GM23338 (cell line): ENCODE results near the gene SORCS2. TPM values are rescaled to one million over a fixed set of nuclear protein-coding genes. Genes with fewer than 3 reads are reported as not detected.

Experiments
- ATAC-seq: fragments of 200-7000 bp; cut with Tn5 transposase; 3 replicates; pipeline ENCODE4 v1.9.1; 2020
- DNase-seq: peaks from one replicate; pipeline ENCODE4 v3.0.0-alpha.2; 2015; ENCODE audit warnings: low spot score
- H2AFZ ChIP-seq: fragments of 200-600 bp; sonication (generic); 2 replicates; pipeline ENCODE4 v1.8.0; 2016; ENCODE audit warnings: antibody characterized with exemption, mild to moderate bottlenecking, moderate library complexity
- H3F3A ChIP-seq: fragments of 200-600 bp; sonication (generic); replicated peaks from 2 replicates; pipeline ENCODE4 v1.8.0; 2017; ENCODE audit warnings: antibody characterized with exemption, mixed run types, low read depth
- H3K27ac ChIP-seq: fragments of 200-600 bp; sonication (generic); 2 replicates; pipeline ENCODE4 v1.6.1; 2016; ENCODE audit warnings: low read depth
- H3K27me3 ChIP-seq: fragments of 200-600 bp; sonication (generic); 2 replicates; pipeline ENCODE4 v1.8.0; 2016; ENCODE audit warnings: mild to moderate bottlenecking, mixed run types, moderate library complexity; ENCODE audit not compliant: insufficient read depth
- H3K36me3 ChIP-seq: fragments of 200-600 bp; sonication (generic); 2 replicates; pipeline ENCODE4 v1.8.0; 2016; ENCODE audit warnings: mild to moderate bottlenecking; ENCODE audit not compliant: insufficient read depth
- H3K4me1 ChIP-seq: fragments of 200-600 bp; sonication (generic); 2 replicates; pipeline ENCODE4 v1.8.0; 2016; ENCODE audit warnings: mild to moderate bottlenecking, moderate library complexity; ENCODE audit not compliant: insufficient read depth
- H3K4me2 ChIP-seq: fragments of 200-600 bp; sonication (generic); 2 replicates; pipeline ENCODE4 v1.7.1; 2017; ENCODE audit warnings: mixed run types
- H3K4me3 ChIP-seq: fragments of 200-600 bp; sonication (generic); 2 replicates; pipeline ENCODE4 v1.6.1; 2016; ENCODE audit warnings: mixed run types
- H3K79me2 ChIP-seq: fragments of 200-600 bp; sonication (generic); replicated peaks from 2 replicates; pipeline ENCODE4 v1.8.0; 2017; ENCODE audit warnings: mild to moderate bottlenecking; ENCODE audit not compliant: insufficient read depth
- H3K9me2 ChIP-seq: fragments of 200-600 bp; sonication (generic); 2 replicates; pipeline ENCODE4 v1.8.0; 2017; ENCODE audit not compliant: insufficient read depth
- H4K20me1 ChIP-seq: fragments of 200-600 bp; sonication (generic); replicated peaks from 2 replicates; pipeline ENCODE4 v1.8.0; 2017; ENCODE audit warnings: mild to moderate bottlenecking; ENCODE audit not compliant: insufficient read depth
- H3K27ac Mint-ChIP-seq: 2 replicates; pipeline ENCODE4 v1.8.0; 2020; ENCODE audit warnings: inconsistent platforms, mild to moderate bottlenecking, moderate library complexity, mixed read lengths
- H3K27me3 Mint-ChIP-seq: 3 replicates; pipeline ENCODE4 v1.8.0; 2022; ENCODE audit warnings: low read depth, mild to moderate bottlenecking, moderate library complexity, mixed read lengths, inconsistent platforms; ENCODE audit not compliant: insufficient read depth, poor library complexity
- H3K36me3 Mint-ChIP-seq: 3 replicates; pipeline ENCODE4 v1.8.0; 2021; ENCODE audit warnings: low read depth, mild to moderate bottlenecking, inconsistent platforms, moderate library complexity, mixed read lengths
- H3K4me1 Mint-ChIP-seq: 3 replicates; pipeline ENCODE4 v1.8.0; 2020; ENCODE audit warnings: mild to moderate bottlenecking, inconsistent platforms, mixed read lengths
- H3K4me3 Mint-ChIP-seq: 3 replicates; pipeline ENCODE4 v1.8.0; 2021; ENCODE audit warnings: moderate library complexity, mild to moderate bottlenecking, inconsistent platforms, mixed read lengths
- H3K9me3 Mint-ChIP-seq: 3 replicates; pipeline ENCODE4 v1.8.0; 2020; ENCODE audit warnings: moderate library complexity, mild to moderate bottlenecking, inconsistent platforms, mixed read lengths
- CREB1 ChIP-seq: fragments of 250-450 bp; sonication (Bioruptor Pico); IDR thresholded peaks from 2 replicates; pipeline ENCODE4 v1.5.0; 2020; ENCODE audit warnings: low read depth, mild to moderate bottlenecking, moderate library complexity
- CTCF ChIP-seq, 2 experiments: fragments of 200-600 bp in 1 of 2; sonication (generic) in 1 of 2; conservative IDR thresholded peaks; 2 replicates each; pipeline versions ENCODE4 v1.5.1 to v1.6.1; 2016 to 2017; ENCODE audit warnings: antibody characterized with exemption in 2 of 2, low read depth in 2 of 2, mild to moderate bottlenecking in 2 of 2, moderate library complexity in 1 of 2
- ETS1 ChIP-seq: IDR thresholded peaks from 2 replicates; pipeline ENCODE4 v1.6.1; 2016; ENCODE audit warnings: antibody characterized with exemption
- EZH2 ChIP-seq: fragments of 200-600 bp; sonication (generic); IDR thresholded peaks from one replicate; pipeline ENCODE4 v1.8.0; 2017; ENCODE audit warnings: antibody characterized with exemption, mild to moderate bottlenecking, low read depth; ENCODE audit not compliant: unreplicated experiment
- EZH2phosphoT487 ChIP-seq: fragments of 200-600 bp; sonication (generic); IDR thresholded peaks from one replicate; pipeline ENCODE4 v1.8.1; 2018; ENCODE audit warnings: antibody characterized with exemption; ENCODE audit not compliant: unreplicated experiment
- JUNB ChIP-seq: IDR thresholded peaks from one replicate; pipeline ENCODE4 v1.6.1; 2016; ENCODE audit warnings: antibody characterized with exemption; ENCODE audit not compliant: unreplicated experiment
- NANOG ChIP-seq: IDR thresholded peaks from 2 replicates; pipeline ENCODE4 v1.6.1; 2016; ENCODE audit warnings: antibody characterized with exemption, borderline replicate concordance
- POLR2AphosphoS5 ChIP-seq: IDR thresholded peaks from 2 replicates; pipeline ENCODE4 v1.6.1; 2016; ENCODE audit warnings: antibody characterized with exemption, low read depth
- REST ChIP-seq: IDR thresholded peaks from one replicate; pipeline ENCODE4 v1.6.1; 2018; ENCODE audit warnings: antibody characterized with exemption; ENCODE audit not compliant: unreplicated experiment
- STAT1 ChIP-seq: IDR thresholded peaks from one replicate; pipeline ENCODE4 v1.6.1; 2016; ENCODE audit warnings: antibody characterized with exemption; ENCODE audit not compliant: unreplicated experiment
- ZNF114 ChIP-seq: fragments of 250-450 bp; sonication (Bioruptor Pico); IDR thresholded peaks from 2 replicates; pipeline ENCODE4 v1.5.0; 2020; ENCODE audit warnings: mild to moderate bottlenecking, moderate library complexity
- ZNF331 ChIP-seq: fragments of 250-450 bp; sonication (Bioruptor Pico); IDR thresholded peaks from 2 replicates; pipeline ENCODE4 v1.5.0; 2020; ENCODE audit warnings: low read depth, mild to moderate bottlenecking, moderate library complexity
- ZNF462 ChIP-seq: fragments of 250-450 bp; sonication (Bioruptor Pico); IDR thresholded peaks from 2 replicates; pipeline ENCODE4 v1.5.0; 2020; ENCODE audit warnings: mild to moderate bottlenecking, moderate library complexity
- polyA plus RNA-seq: library from polyadenylated mRNA; unstranded; fragments of >200 nt; fragmentation: Nextera tagmentation; extraction: Ambion mirVana; gene quantifications from 2 replicates; pipeline ENCODE4 v1.2.1, GENCODE V29; 2016
- total RNA-seq: library from RNA; depleted of rRNA; stranded (reverse); fragments of >200 nt; shearing (Covaris generic); gene quantifications from 2 replicates; pipeline ENCODE4 v1.2.3, GENCODE V29; 2014

Gene SORCS2
- total and polyA plus RNA-seq, 2 experiments from 2014 or later, result 0.47 to 2.4 TPM

- Mint-ChIP-seq H3K36me3 (no peaks in the 10 kb centered on the region), H3K4me3 (no peak overlapping the region), H3K9me3 (0 out of 3 replicates have a peak, but pooled peaks cover 3% of the 10 kb centered on the region), H3K4me1 (peaks cover 12% of the 10 kb centered on the region), H3K27ac (no peak overlapping the region), H3K27me3 (no peaks in the 10 kb centered on the region)
- ATAC-seq (no peak), DNase-seq (no peak)
- H2AFZ ChIP-seq, result no peak overlapping the region
- H3F3A ChIP-seq, result no peaks in the 10 kb centered on the region
- TF ChIP-seq REST, result no peak
- TF ChIP-seq EZH2, result no peak
- no peak for TF ChIP-seq ZNF462 (CRISPR knock-in tag)
- no peak for TF ChIP-seq ZNF331 (CRISPR knock-in tag)
- TF ChIP-seq EZH2phosphoT487, result no peak
- TF ChIP-seq STAT1, result no peak
- no peak for TF ChIP-seq ETS1
- TF ChIP-seq ZNF114 (CRISPR knock-in tag), result no peak
- no peak for TF ChIP-seq JUNB
- TF ChIP-seq CREB1 (CRISPR knock-in tag), result no peak
- TF ChIP-seq NANOG, result no peak
- no peak for TF ChIP-seq POLR2AphosphoS5
- TF ChIP-seq CTCF (conservative IDR thresholded peaks at IDR 0.05; ENCODE audit: low read depth in 2 of 2), result no peak
- H3K4me1 ChIP-seq, result no peaks in the 10 kb centered on the region
- H3K4me2 ChIP-seq, result no peak overlapping the region
- H3K36me3 ChIP-seq, result no peaks in the 10 kb centered on the region
- no peaks in the 10 kb centered on the region for H4K20me1 ChIP-seq
- no peak overlapping the region for H3K27ac ChIP-seq
- H3K9me2 ChIP-seq, result 0 out of 2 replicates have a peak, but pooled peaks cover 3% of the 10 kb centered on the region
- H3K4me3 ChIP-seq, result no peak overlapping the region
- no peaks in the 10 kb centered on the region for H3K27me3 ChIP-seq
- H3K79me2 ChIP-seq, result no peaks in the 10 kb centered on the region
Measured at GRCh38 chr4:7666011-7666410, 473.7 kb downstream of the SORCS2 start.
